Choroid plexus epithelial cell (primary cell): ENCODE results near the gene EXO1.
"Not testable (repeated sequence)": the region's sequence is repeated elsewhere in the genome, so short reads cannot be mapped to it uniquely, and the experiment has no call there.

Source experiments
- DNase-seq: peaks from one replicate; pipeline ENCODE4 v3.0.0-alpha.2; 2010; ENCODE audit warnings: low read depth
- H3K4me3 ChIP-seq: 2 replicates; pipeline ENCODE4 v1.5.1; 2011; ENCODE audit warnings: low read depth, mild to moderate bottlenecking, control low read depth, low read length, moderate library complexity
- CTCF ChIP-seq: conservative IDR thresholded peaks from 2 replicates; pipeline ENCODE4 v1.5.1; 2011; ENCODE audit warnings: low read depth, mild to moderate bottlenecking, control low read depth, inconsistent platforms, low read length, moderate library complexity

Gene EXO1

DNA sequence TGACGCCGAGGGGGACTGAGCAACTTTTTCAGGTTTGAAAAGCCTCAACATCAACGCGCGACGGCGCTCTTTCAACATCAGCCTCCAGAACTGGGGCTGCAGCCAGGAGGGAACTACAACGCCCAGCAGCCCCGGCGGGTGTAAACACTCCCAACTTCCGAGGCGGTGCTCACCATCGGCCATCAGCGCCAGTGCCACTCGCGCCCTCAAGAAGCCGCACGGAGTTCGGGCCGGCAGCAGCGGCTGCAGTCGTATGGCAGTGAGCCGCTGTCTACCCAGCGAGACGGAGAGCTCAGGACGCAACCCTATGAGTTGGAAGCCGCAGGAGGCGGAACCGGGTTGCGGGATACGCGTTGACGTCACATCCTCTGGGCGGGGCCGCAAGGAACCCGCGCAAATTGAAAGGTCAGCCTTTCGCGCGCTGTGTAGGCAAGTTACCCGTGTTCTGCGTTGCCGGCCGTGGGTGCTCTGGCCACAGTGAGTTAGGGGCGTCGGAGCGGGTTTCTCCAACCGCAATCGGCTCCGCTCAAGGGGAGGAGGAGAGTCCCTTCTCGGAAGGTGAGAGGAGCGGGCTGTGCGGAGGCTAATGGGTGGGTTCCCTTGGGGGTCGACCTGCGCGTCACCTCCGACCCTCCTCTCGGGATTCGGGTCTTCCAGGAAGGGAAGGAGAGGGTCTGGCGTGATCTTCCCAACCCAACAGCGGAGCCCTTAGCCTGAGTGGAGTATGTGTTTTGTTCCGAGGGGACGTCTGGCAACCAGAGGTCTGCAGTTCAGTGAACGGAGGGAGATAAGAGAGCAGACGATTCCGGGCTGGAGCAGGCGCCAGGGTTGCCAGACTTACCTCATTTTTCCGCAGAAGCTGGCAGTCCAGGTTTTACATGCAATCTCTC, at the start of gene EXO1:
TSS of gene EXO1 (plus strand) at position 409 of the 890 bp plus-strand sequence. CDS start 2,222 bp downstream, outside the sequence.
- peak; percentile 94 for DNase-seq
- H3K4me3 ChIP-seq = peak within 1 kb of the TSS; percentile 100
- TF ChIP-seq CTCF = peak; percentile 48

GRCh38 chr1:241799416-241799815, 48.6 kb upstream of the EXO1 start:
- no peak overlapping the region for H3K4me3 ChIP-seq
- TF ChIP-seq CTCF = no peak
- DNase-seq = peak; percentile 33

DNA sequence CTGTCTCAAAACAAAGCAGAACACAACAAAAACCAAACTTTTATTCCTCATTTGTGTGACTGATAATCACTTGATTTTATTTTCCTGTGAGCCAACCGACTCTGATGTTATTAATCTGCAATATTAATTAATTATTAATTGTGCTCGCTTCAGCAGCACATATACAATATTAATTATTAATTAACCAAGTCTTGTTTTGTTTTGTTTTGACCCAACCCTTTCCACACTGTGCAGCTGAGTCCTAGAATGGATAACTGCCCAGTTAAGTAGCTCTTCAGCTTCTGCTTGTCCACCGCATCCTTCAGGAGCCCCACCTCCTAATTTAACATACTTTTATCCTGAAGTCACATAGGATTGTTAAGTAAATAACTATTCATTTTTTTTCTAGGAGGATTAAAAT, 47.4 kb upstream of the EXO1 start:
- TF ChIP-seq CTCF = no peak
- no peak overlapping the region for H3K4me3 ChIP-seq
- DNase-seq = no peak

- no peak overlapping the region for H3K4me3 ChIP-seq
- no peak for DNase-seq
Observed at GRCh38 chr1:241802863-241803262, 45.1 kb upstream of the EXO1 start.

GRCh38 chr1:241804706-241805105, 43.3 kb upstream of the EXO1 start:
- not testable (repeated sequence) for DNase-seq, H3K4me3 ChIP-seq

More at GRCh38 chr1:241802863-241803262, 45.1 kb upstream of the EXO1 start:
- no peak for TF ChIP-seq CTCF

DNA sequence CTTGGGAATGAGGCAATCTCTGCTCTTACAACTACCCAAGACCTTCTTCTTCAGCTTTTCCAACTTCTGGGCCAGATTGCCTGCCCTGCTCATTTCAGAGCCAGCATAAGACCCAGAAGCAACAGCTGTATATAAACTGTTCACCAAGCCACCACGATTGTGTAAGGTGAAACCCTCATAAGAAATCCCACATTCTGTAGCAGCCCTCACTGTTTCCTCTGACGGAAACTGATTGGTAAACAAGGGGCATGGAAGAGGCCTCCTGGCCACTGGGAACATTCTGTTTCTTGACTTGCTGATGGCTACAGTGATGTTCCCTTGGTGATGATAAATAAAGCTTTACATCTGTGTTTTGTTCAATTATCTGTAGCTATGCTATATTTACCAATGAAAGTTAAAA, 39.7 kb upstream of the EXO1 start:
- H3K4me3 ChIP-seq = no peak overlapping the region
- TF ChIP-seq CTCF = no peak
- peak; percentile 95 for DNase-seq

DNA sequence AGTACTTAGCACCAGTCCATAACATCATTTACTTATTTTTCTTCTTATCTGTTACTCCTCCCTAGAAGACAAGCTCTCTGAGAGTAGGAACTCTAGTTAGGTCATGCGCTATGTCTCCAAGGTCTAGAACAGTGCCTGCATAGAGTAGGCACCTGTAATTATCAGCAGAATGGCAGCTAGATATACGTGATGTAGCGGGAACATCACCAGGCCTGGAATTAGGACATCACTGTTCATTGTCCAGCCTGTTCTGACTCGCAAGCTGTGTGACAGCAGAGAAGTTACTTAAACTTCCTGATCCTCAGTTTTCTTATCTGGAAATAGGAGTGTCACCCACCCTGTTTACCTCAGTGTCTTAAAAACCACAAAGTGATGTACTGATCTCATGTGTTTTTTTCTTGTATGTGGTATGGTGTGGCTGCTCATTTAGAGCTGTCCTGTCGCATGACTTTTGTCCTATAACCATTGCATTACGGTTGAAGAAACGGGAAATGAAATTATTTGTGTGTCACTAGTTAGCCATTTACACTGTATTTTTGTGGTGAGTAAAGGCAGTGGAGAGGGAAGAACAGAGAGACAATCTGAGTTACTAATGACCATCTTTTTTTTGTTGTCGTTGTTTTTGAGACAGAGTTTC, 37.1 kb upstream of the EXO1 start:
- H3K4me3 ChIP-seq = no peak overlapping the region
- TF ChIP-seq CTCF = no peak
- DNase-seq = no peak
